ENCODE data around the gene MAX.

- TF ChIP-seq POLR2A (IDR thresholded peaks at IDR 0.05) (no peak), CTCF (IDR thresholded peaks at IDR 0.05 in 4 of 5, conservative IDR thresholded peaks at IDR 0.05 in 1 of 5) (no peak)
Measured at GRCh38 chr14:65042296-65042695, 60.0 kb downstream of the MAX start.

All from gastrocnemius medialis (tissue), 4 donors.